ENCODE data around the gene STKLD1. TPM values are rescaled to one million over a fixed set of nuclear protein-coding genes. Genes with fewer than 3 reads are reported as not detected.
A peak's percentile ranks its signal among the peaks of the same experiment; 100 is the strongest.

STKLD1 gene
- total and polyA plus RNA-seq, 9 of the 15 experiments (the other 6 are each of a cell fraction or from before 2014, with no cell fraction given) = 0.10 to 0.65 (median 0.33) TPM; not detected in 2

DNA sequence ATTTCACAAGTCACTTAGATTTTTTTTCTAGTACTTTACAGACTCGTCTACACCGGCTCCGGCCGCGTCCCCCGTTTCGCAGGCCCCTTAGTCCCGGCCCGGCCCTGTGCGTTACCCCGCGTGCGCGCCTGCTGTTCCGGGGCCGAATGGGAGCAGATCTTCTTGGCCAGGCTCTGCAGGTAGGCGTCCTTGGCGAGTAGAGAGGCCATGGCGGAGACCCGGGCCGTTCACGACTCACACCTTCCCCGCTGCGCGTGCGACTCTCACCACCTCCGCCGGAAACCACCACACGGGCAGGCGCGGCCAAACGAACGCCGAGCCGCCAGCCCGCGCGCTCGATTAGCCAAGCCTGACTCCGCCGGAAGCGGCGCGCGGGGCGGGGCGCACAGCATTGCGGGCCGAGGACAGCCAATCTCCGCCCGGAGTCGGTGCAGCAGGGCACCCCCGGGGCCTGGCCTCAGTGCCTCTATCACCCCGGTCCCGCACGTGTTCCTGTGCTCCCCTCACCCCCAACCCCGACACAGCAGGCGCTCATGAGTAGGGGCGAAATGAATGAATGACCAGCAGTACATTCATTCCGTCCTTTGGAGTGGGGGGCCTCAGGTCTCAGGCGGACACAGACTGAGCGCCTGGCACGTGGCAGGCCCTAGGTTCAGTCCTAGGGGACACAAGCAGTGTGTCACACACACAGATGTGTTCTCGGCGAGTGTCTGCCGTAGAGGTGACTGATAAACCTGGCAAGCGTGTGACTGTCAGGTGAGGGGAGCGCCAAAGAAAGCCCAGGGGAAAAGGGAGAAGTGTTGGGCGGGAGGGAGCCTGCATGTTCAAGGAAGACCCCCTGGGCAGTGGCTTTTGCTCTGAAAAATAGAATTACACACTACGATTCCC, 40.0 kb upstream of the STKLD1 start, which contains the start of gene SURF6 (continued):
- peak in 2 of 3 experiments; percentile 82 to 90 for TF ChIP-seq YY1 (IDR thresholded peaks at IDR 0.05; ENCODE audit: borderline replicate concordance in 1 of 3, control insufficient read depth in 1 of 3, extremely low read depth in 1 of 3, insufficient read depth in 3 of 3, insufficient read length in 1 of 3, insufficient replicate concordance in 2 of 3, low read depth in 1 of 3, low read length in 2 of 3)
- TF ChIP-seq ZFPM2 (CRISPR knock-in tag; IDR thresholded peaks at IDR 0.05) = no peak
- no peak for TF ChIP-seq CREBBP (IDR thresholded peaks at IDR 0.05; ENCODE audit: low read depth, low read length)
- TF ChIP-seq, protein P1, sequence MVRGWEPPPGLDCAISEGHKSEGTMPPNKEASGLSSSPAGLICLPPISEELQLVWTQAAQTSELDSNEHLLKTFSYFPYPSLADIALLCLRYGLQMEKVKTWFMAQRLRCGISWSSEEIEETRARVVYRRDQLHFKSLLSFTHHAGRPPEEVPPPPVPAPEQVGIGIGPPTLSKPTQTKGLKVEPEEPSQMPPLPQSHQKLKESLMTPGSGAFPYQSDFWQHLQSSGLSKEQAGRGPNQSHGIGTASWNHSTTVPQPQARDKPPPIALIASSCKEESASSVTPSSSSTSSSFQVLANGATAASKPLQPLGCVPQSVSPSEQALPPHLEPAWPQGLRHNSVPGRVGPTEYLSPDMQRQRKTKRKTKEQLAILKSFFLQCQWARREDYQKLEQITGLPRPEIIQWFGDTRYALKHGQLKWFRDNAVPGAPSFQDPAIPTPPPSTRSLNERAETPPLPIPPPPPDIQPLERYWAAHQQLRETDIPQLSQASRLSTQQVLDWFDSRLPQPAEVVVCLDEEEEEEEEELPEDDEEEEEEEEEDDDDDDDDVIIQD (CRISPR knock-in tag; IDR thresholded peaks at IDR 0.05) = no peak
- TF ChIP-seq RBFOX2 (IDR thresholded peaks at IDR 0.05; ENCODE audit: low read depth, low read length) = peak; percentile 96
- no peak for TF ChIP-seq ZNF584 (CRISPR knock-in tag; IDR thresholded peaks at IDR 0.05; ENCODE audit: low read depth)
- TF ChIP-seq SMARCA4 (IDR thresholded peaks at IDR 0.05) = no peak
- no peak for TF ChIP-seq ZNF586 (CRISPR knock-in tag; conservative IDR thresholded peaks at IDR 0.05)
- TF ChIP-seq POLR2G (IDR thresholded peaks at IDR 0.05; ENCODE audit: low read depth, low read length) = peak; percentile 95
- TF ChIP-seq, protein P2, sequence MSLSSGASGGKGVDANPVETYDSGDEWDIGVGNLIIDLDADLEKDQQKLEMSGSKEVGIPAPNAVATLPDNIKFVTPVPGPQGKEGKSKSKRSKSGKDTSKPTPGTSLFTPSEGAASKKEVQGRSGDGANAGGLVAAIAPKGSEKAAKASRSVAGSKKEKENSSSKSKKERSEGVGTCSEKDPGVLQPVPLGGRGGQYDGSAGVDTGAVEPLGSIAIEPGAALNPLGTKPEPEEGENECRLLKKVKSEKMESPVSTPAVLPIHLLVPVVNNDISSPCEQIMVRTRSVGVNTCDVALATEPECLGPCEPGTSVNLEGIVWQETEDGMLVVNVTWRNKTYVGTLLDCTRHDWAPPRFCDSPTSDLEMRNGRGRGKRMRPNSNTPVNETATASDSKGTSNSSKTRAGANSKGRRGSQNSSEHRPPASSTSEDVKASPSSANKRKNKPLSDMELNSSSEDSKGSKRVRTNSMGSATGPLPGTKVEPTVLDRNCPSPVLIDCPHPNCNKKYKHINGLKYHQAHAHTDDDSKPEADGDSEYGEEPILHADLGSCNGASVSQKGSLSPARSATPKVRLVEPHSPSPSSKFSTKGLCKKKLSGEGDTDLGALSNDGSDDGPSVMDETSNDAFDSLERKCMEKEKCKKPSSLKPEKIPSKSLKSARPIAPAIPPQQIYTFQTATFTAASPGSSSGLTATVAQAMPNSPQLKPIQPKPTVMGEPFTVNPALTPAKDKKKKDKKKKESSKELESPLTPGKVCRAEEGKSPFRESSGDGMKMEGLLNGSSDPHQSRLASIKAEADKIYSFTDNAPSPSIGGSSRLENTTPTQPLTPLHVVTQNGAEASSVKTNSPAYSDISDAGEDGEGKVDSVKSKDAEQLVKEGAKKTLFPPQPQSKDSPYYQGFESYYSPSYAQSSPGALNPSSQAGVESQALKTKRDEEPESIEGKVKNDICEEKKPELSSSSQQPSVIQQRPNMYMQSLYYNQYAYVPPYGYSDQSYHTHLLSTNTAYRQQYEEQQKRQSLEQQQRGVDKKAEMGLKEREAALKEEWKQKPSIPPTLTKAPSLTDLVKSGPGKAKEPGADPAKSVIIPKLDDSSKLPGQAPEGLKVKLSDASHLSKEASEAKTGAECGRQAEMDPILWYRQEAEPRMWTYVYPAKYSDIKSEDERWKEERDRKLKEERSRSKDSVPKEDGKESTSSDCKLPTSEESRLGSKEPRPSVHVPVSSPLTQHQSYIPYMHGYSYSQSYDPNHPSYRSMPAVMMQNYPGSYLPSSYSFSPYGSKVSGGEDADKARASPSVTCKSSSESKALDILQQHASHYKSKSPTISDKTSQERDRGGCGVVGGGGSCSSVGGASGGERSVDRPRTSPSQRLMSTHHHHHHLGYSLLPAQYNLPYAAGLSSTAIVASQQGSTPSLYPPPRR (CRISPR knock-in tag; IDR thresholded peaks at IDR 0.05; ENCODE audit: borderline replicate concordance) = no peak; the same call in 1 of the 2 replicates
- no peak for TF ChIP-seq ZNF263 (CRISPR knock-in tag; IDR thresholded peaks at IDR 0.05; ENCODE audit: borderline replicate concordance)
- TF ChIP-seq, protein P3, sequence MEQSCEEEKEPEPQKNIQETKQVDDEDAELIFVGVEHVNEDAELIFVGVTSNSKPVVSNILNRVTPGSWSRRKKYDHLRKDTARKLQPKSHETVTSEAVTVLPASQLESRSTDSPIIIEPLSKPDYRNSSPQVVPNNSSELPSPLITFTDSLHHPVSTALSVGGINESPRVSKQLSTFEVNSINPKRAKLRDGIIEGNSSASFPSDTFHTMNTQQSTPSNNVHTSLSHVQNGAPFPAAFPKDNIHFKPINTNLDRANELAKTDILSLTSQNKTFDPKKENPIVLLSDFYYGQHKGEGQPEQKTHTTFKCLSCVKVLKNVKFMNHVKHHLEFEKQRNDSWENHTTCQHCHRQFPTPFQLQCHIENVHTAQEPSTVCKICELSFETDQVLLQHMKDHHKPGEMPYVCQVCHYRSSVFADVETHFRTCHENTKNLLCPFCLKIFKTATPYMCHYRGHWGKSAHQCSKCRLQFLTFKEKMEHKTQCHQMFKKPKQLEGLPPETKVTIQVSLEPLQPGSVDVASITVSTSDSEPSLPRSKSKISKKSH (CRISPR knock-in tag; IDR thresholded peaks at IDR 0.05) = no peak
- TF ChIP-seq STAT5A (IDR thresholded peaks at IDR 0.05; ENCODE audit: borderline replicate concordance, low read length) = no peak; the same call in 1 of the 2 replicates
- TF ChIP-seq SMC3 (conservative IDR thresholded peaks at IDR 0.05; ENCODE audit: insufficient read depth, low read depth, low read length) = 0 out of 2 replicates have a peak, but pooled peaks have one; percentile 16
- TF ChIP-seq PHTF2 (CRISPR knock-in tag; IDR thresholded peaks at IDR 0.05) = no peak
- no peak for TF ChIP-seq CHD4 (IDR thresholded peaks at IDR 0.05; ENCODE audit: insufficient read depth, insufficient replicate concordance, low read depth, low read length, poor library complexity, severe bottlenecking)
- TF ChIP-seq RBM14 (IDR thresholded peaks at IDR 0.05; ENCODE audit: borderline replicate concordance, insufficient read depth, low read depth, low read length) = no peak
- TF ChIP-seq TEAD2 (tag; IDR thresholded peaks at IDR 0.05) = no peak

Measured in K562 (cell line).